Endothelial cell of umbilical vein (primary cell): ENCODE measurements around the gene HDAC4.
A peak's percentile ranks its signal among the peaks of the same experiment; 100 is the strongest.

Source experiments
- POLR2A ChIP-seq: IDR thresholded peaks from 2 replicates; pipeline ENCODE4 v1.6.1; 2012; ENCODE audit warnings: low read depth, mild to moderate bottlenecking, control low read depth, low read length
- POLR2AphosphoS5 ChIP-seq: IDR thresholded peaks from 2 replicates; pipeline ENCODE4 v1.6.1; 2012; ENCODE audit warnings: low read depth, mild to moderate bottlenecking, control low read depth, low read length, moderate library complexity; ENCODE audit not compliant: insufficient read depth
- TF ChIP-seq, protein P1 (sequence below), 2 donors: IDR thresholded peaks; 1 replicate in 1 of 2; 2 replicates in 1 of 2; pipeline ENCODE4 v1.5.1; 2011; ENCODE audit warnings: low read length in 2 of 2, mild to moderate bottlenecking in 2 of 2, moderate library complexity in 2 of 2, control low read depth in 1 of 2, inconsistent platforms in 1 of 2, low read depth in 1 of 2; ENCODE audit not compliant: insufficient read depth in 1 of 2; ENCODE audit errors: extremely low read depth in 1 of 2
- TF ChIP-seq, protein P2 (sequence below): IDR thresholded peaks from 2 replicates; pipeline ENCODE4 v1.6.1; 2011; ENCODE audit not compliant: insufficient read depth, insufficient read length

DNA sequence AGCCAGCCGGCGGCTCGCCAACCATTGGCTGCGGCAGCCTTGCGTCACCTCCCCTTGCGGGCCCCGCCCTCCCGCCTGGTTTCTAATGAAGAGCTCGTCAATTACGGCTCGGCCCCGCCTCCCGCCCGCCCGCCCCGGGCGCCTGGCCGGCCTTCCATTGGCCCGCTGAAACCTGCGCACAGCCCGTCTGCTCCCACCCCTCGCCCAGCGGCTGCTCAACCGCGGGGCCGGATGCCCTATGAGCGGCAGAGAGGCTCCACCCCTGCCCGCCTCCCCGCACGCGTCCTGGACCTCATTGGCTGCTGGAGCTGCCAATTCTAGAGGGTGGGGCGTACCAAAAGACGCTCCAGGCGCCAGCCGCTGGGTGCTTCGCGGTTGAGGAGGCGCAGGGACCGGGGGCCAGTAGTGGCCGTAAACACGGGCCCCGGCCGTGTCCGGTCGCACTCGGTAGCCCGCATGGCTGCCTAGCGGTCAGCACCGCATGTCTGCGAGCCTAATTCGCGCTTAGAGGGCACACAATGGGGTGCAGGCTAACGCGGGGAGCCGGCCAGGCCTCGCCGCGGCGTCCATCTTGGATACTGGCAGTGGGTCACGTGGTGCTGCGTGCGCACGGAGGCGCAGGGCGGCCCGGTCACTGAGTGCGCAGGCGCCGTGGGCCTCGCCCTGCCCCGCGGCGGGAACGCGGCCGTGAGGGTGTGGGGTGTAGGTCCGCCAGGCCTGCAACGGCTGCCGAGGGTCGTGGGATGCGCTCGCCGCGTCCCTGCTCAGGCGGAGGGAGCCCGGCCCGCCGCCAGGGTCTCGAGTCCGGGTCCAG, 454 bp upstream of the HDAC4 start:
- TF ChIP-seq, protein P1, sequence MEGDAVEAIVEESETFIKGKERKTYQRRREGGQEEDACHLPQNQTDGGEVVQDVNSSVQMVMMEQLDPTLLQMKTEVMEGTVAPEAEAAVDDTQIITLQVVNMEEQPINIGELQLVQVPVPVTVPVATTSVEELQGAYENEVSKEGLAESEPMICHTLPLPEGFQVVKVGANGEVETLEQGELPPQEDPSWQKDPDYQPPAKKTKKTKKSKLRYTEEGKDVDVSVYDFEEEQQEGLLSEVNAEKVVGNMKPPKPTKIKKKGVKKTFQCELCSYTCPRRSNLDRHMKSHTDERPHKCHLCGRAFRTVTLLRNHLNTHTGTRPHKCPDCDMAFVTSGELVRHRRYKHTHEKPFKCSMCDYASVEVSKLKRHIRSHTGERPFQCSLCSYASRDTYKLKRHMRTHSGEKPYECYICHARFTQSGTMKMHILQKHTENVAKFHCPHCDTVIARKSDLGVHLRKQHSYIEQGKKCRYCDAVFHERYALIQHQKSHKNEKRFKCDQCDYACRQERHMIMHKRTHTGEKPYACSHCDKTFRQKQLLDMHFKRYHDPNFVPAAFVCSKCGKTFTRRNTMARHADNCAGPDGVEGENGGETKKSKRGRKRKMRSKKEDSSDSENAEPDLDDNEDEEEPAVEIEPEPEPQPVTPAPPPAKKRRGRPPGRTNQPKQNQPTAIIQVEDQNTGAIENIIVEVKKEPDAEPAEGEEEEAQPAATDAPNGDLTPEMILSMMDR (IDR thresholded peaks at IDR 0.05; ENCODE audit: extremely low read depth in 1 of 2, insufficient read depth in 1 of 2, low read depth in 1 of 2, low read length in 2 of 2): no peak
- TF ChIP-seq POLR2A: peak; percentile 97
- TF ChIP-seq POLR2AphosphoS5: peak; percentile 98
- TF ChIP-seq, protein P2, sequence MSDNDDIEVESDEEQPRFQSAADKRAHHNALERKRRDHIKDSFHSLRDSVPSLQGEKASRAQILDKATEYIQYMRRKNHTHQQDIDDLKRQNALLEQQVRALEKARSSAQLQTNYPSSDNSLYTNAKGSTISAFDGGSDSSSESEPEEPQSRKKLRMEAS: peak; percentile 96
